ENCODE data around the gene RAD21L1. TPM values are rescaled to one million over a fixed set of nuclear protein-coding genes. Genes with fewer than 3 reads are reported as not detected.
"Not testable (repeated sequence)": the region's sequence is repeated elsewhere in the genome, so short reads cannot be mapped to it uniquely, and the experiment has no call there.

RAD21L1 gene
- total RNA-seq, 2 donors from 2014 or later: 0.21 to 1.2 TPM

GRCh38 chr20:1216527-1217427 lies 9.1 kb upstream of the RAD21L1 start:
- Mint-ChIP-seq H3K4me3 (peak overlapping the region; percentile 36 to 76), H3K4me1 (ENCODE audit: low read depth) (peaks cover 44% of the 10 kb centered on the region)
- not testable (repeated sequence) for H3K36me3 Mint-ChIP-seq (ENCODE audit: insufficient read depth in 2 of 2); H3K27me3 Mint-ChIP-seq (ENCODE audit: low read depth); H3K27ac Mint-ChIP-seq; ATAC-seq (replicated peaks in 1 of 2); H3K9me3 Mint-ChIP-seq
- peak in 1 of 2 donors; percentile 8 for DNase-seq

- peaks cover 17% of the 10 kb centered on the region for H3K27me3 Mint-ChIP-seq (ENCODE audit: low read depth)
- peaks cover 17% of the 10 kb centered on the region for H3K4me1 Mint-ChIP-seq (ENCODE audit: low read depth)
- not testable (repeated sequence) for H3K9me3 Mint-ChIP-seq
Observed at GRCh38 chr20:1222750-1223149, 3.1 kb upstream of the RAD21L1 start.

GRCh38 chr20:1224205-1224890 lies 1.5 kb upstream of the RAD21L1 start:
- Mint-ChIP-seq H3K27ac (no peak overlapping the region), H3K36me3 (ENCODE audit: insufficient read depth in 2 of 2) (peaks cover 0 to 5% of the 10 kb centered on the region in 2 donors), H3K9me3 (peaks cover 0 to 1% of the 10 kb centered on the region in 2 donors), H3K4me3 (peak overlapping the region; percentile 6 to 38), H3K27me3 (ENCODE audit: low read depth) (peaks cover 27% of the 10 kb centered on the region), H3K4me1 (ENCODE audit: low read depth) (peaks cover 19% of the 10 kb centered on the region)
- no peak for ATAC-seq (replicated peaks in 1 of 2)
- DNase-seq: no peak

More at GRCh38 chr20:1222750-1223149, 3.1 kb upstream of the RAD21L1 start:
- DNase-seq; H3K36me3 Mint-ChIP-seq (ENCODE audit: insufficient read depth in 2 of 2); H3K4me3 Mint-ChIP-seq; ATAC-seq (replicated peaks in 1 of 2); H3K27ac Mint-ChIP-seq: not testable (repeated sequence)

- Mint-ChIP-seq H3K9me3 (peaks cover 0 to 1% of the 10 kb centered on the region in 2 donors), H3K4me1 (ENCODE audit: low read depth) (peaks cover 19% of the 10 kb centered on the region)
Observed at GRCh38 chr20:1225263-1225782, 521 bp upstream of the RAD21L1 start.

GRCh38 chr20:1229541-1229940 lies 3.7 kb downstream of the RAD21L1 start:
- Mint-ChIP-seq H3K9me3 (no peaks in the 10 kb centered on the region), H3K27ac (no peak overlapping the region), H3K4me1 (ENCODE audit: low read depth) (peaks cover 15% of the 10 kb centered on the region), H3K4me3 (no peak overlapping the region), H3K36me3 (ENCODE audit: insufficient read depth in 2 of 2) (peaks cover 0 to 1% of the 10 kb centered on the region in 2 donors), H3K27me3 (ENCODE audit: low read depth) (peaks cover 35% of the 10 kb centered on the region)
- DNase-seq: no peak
- ATAC-seq (replicated peaks in 1 of 2): no peak

More at GRCh38 chr20:1225263-1225782, 521 bp upstream of the RAD21L1 start:
- Mint-ChIP-seq H3K27ac (no peak overlapping the region), H3K4me3 (peak overlapping the region; percentile 80 to 88), H3K36me3 (ENCODE audit: insufficient read depth in 2 of 2) (peaks cover 0 to 5% of the 10 kb centered on the region in 2 donors), H3K27me3 (ENCODE audit: low read depth) (peaks cover 34% of the 10 kb centered on the region)
- no peak for DNase-seq
- peak; percentile 66 to 71 for ATAC-seq (replicated peaks in 1 of 2)

GRCh38 chr20:1232286-1233111 lies 6.7 kb downstream of the RAD21L1 start:
- Mint-ChIP-seq H3K27me3 (ENCODE audit: low read depth) (peaks cover 26% of the 10 kb centered on the region), H3K27ac (no peak overlapping the region), H3K4me1 (ENCODE audit: low read depth) (peaks cover 5% of the 10 kb centered on the region), H3K9me3 (no peaks in the 10 kb centered on the region), H3K4me3 (no peak overlapping the region), H3K36me3 (ENCODE audit: insufficient read depth in 2 of 2) (no peaks in the 10 kb centered on the region)
- DNase-seq (no peak), ATAC-seq (replicated peaks in 1 of 2) (peak in 1 of 2 donors; percentile 43)

- H3K27me3 Mint-ChIP-seq (ENCODE audit: low read depth): no peaks in the 10 kb centered on the region
- no peaks in the 10 kb centered on the region for H3K9me3 Mint-ChIP-seq
- H3K4me1 Mint-ChIP-seq (ENCODE audit: low read depth): no peaks in the 10 kb centered on the region
- peak overlapping the region; percentile 46 for H3K27ac Mint-ChIP-seq
- ATAC-seq (replicated peaks in 1 of 2) (no peak), DNase-seq (no peak)
- no peaks in the 10 kb centered on the region for H3K36me3 Mint-ChIP-seq (ENCODE audit: insufficient read depth in 2 of 2)
- H3K4me3 Mint-ChIP-seq: no peak overlapping the region
Observed at GRCh38 chr20:1240549-1240948, 14.7 kb downstream of the RAD21L1 start.

GRCh38 chr20:1241456-1241855 lies 15.6 kb downstream of the RAD21L1 start:
- H3K4me1 Mint-ChIP-seq (ENCODE audit: low read depth): no peaks in the 10 kb centered on the region
- ATAC-seq (replicated peaks in 1 of 2) (no peak), DNase-seq (no peak)
- H3K9me3 Mint-ChIP-seq: no peaks in the 10 kb centered on the region
- H3K4me3 Mint-ChIP-seq: no peak overlapping the region
- H3K36me3 Mint-ChIP-seq (ENCODE audit: insufficient read depth in 2 of 2): no peaks in the 10 kb centered on the region
- no peaks in the 10 kb centered on the region for H3K27me3 Mint-ChIP-seq (ENCODE audit: low read depth)
- no peak overlapping the region for H3K27ac Mint-ChIP-seq

- no peaks in the 10 kb centered on the region for H3K9me3 Mint-ChIP-seq
- ATAC-seq (replicated peaks in 1 of 2) (no peak), DNase-seq (no peak)
- no peaks in the 10 kb centered on the region for H3K27me3 Mint-ChIP-seq (ENCODE audit: low read depth)
- no peaks in the 10 kb centered on the region for H3K4me1 Mint-ChIP-seq (ENCODE audit: low read depth)
- no peaks in the 10 kb centered on the region for H3K36me3 Mint-ChIP-seq (ENCODE audit: insufficient read depth in 2 of 2)
- H3K27ac Mint-ChIP-seq: no peak overlapping the region
- H3K4me3 Mint-ChIP-seq: no peak overlapping the region
Observed at GRCh38 chr20:1242099-1242498, 16.3 kb downstream of the RAD21L1 start.

- no peak overlapping the region for H3K27ac Mint-ChIP-seq
- no peak for DNase-seq
- no peaks in the 10 kb centered on the region for H3K4me1 Mint-ChIP-seq (ENCODE audit: low read depth)
- H3K27me3 Mint-ChIP-seq (ENCODE audit: low read depth): no peaks in the 10 kb centered on the region
- peak in 1 of 2 donors; percentile 53 for ATAC-seq (replicated peaks in 1 of 2)
- no peak overlapping the region for H3K4me3 Mint-ChIP-seq
- H3K9me3 Mint-ChIP-seq: no peaks in the 10 kb centered on the region
- no peaks in the 10 kb centered on the region for H3K36me3 Mint-ChIP-seq (ENCODE audit: insufficient read depth in 2 of 2)
Observed at GRCh38 chr20:1242530-1242929, 16.7 kb downstream of the RAD21L1 start.

- peaks cover 0 to 2% of the 10 kb centered on the region in 2 donors for H3K36me3 Mint-ChIP-seq (ENCODE audit: insufficient read depth in 2 of 2)
- H3K9me3 Mint-ChIP-seq: no peaks in the 10 kb centered on the region
- H3K27me3 Mint-ChIP-seq (ENCODE audit: low read depth): no peaks in the 10 kb centered on the region
- no peak for DNase-seq
- no peak overlapping the region for H3K4me3 Mint-ChIP-seq
- no peak overlapping the region for H3K27ac Mint-ChIP-seq
- H3K4me1 Mint-ChIP-seq (ENCODE audit: low read depth): no peaks in the 10 kb centered on the region
- no peak for ATAC-seq (replicated peaks in 1 of 2)
Observed at GRCh38 chr20:1245578-1245977, 19.7 kb downstream of the RAD21L1 start.

GRCh38 chr20:1247689-1248088 lies 21.8 kb downstream of the RAD21L1 start:
- Mint-ChIP-seq H3K27me3 (ENCODE audit: low read depth) (no peaks in the 10 kb centered on the region), H3K9me3 (no peaks in the 10 kb centered on the region), H3K36me3 (ENCODE audit: insufficient read depth in 2 of 2) (peaks cover 0 to 2% of the 10 kb centered on the region in 2 donors), H3K27ac (no peak overlapping the region), H3K4me3 (no peak overlapping the region), H3K4me1 (ENCODE audit: low read depth) (no peaks in the 10 kb centered on the region)
- ATAC-seq (replicated peaks in 1 of 2) (no peak), DNase-seq (no peak)
